Measurements from ENCODE around the gene RANGRF. TPM values are rescaled to one million over a fixed set of nuclear protein-coding genes. Genes with fewer than 3 reads are reported as not detected.

RANGRF gene
- total RNA-seq, 4 donors from 2014 or later = 26.5 to 43.6 (median 34.4) TPM

DNA sequence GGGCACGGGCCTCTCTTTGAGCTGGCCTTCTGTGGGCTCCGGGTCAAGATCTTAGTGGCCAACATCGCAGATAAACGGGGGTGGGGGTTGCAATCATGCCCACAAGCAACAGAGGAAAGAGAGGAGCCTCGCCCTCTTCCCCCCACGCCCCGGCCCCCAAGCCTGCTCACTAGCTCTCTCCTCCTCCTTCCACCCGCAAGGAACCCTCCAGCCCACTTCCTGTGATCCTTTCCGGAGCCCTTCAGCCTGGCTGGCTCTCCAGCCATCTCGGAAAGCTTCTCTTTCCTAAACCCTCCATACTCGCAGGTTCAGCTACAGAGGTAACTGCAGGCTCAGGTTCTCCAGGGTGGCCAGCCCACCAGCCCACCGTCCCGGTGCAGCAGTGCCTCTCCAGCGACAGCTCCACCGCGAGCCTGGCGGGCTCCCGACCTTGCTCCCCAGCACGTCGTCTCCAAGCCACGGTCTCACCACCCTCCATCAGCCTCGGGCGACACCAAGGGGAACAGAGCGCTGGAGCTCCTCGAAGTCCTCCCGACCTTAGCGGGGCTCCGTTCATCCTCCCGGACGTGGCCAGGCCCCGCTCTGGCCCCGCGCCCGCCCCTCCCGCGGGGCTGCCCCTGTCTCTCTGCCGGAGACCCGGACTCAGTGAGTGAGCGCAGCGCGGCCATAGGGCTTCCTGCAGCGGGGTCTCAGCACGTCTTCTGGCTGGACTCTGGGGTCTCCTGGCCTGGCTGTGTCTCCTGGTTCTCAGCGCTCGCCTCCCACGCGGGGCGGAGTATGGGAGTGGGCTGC, 38.2 kb downstream of the RANGRF start:
- Histone ChIP-seq H3K27ac (replicated peaks in 1 of 4) (peak overlapping the region in 3 of 4 donors; percentile 61 to 69 (median 64)), H3K36me3 (no peaks in the 10 kb centered on the region), H3K4me1 (peaks cover 10 to 23% (median 19%) of the 10 kb centered on the region in 4 donors), H3K4me3 (peak overlapping the region; percentile 51 to 62 (median 57)), H3K27me3 (peaks cover 0 to 42% (median 6%) of the 10 kb centered on the region in 4 donors), H3K9me3 (no peaks in the 10 kb centered on the region)
- TF ChIP-seq POLR2AphosphoS5 (IDR thresholded peaks at IDR 0.05) (no peak), POLR2A (IDR thresholded peaks at IDR 0.05; ENCODE audit: low read depth) (no peak), EP300 (IDR thresholded peaks at IDR 0.05) (no peak)
- TF ChIP-seq, protein P1, sequence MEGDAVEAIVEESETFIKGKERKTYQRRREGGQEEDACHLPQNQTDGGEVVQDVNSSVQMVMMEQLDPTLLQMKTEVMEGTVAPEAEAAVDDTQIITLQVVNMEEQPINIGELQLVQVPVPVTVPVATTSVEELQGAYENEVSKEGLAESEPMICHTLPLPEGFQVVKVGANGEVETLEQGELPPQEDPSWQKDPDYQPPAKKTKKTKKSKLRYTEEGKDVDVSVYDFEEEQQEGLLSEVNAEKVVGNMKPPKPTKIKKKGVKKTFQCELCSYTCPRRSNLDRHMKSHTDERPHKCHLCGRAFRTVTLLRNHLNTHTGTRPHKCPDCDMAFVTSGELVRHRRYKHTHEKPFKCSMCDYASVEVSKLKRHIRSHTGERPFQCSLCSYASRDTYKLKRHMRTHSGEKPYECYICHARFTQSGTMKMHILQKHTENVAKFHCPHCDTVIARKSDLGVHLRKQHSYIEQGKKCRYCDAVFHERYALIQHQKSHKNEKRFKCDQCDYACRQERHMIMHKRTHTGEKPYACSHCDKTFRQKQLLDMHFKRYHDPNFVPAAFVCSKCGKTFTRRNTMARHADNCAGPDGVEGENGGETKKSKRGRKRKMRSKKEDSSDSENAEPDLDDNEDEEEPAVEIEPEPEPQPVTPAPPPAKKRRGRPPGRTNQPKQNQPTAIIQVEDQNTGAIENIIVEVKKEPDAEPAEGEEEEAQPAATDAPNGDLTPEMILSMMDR (IDR thresholded peaks at IDR 0.05) = no peak
- DNase-seq (ENCODE audit: extremely low spot score) = no peak
- WGBS = 24% methylated on average over 13 of the region's 48 CpGs
- intact Hi-C loops (cut with DNase I) = no loop called here

DNA sequence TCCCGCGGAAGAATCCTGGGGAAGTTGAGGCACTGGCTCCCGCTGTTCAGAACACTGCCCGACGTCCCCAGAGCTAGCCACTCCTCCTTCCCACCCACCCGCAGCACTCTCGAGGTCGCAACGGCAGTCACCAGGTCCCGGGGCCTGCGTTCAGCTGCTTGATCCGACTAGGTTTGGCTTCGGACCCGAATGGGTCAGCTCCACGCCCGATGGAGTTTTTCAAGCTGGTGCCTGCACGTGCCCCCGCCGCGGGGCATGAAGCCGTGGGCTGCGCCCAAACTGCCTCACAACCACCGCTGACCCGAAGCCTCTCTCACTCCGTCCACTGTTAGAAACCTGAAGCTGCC, 38.8 kb downstream of the RANGRF start:
- intact Hi-C loops (cut with DNase I) = no loop called here
- H3K27ac ChIP-seq (replicated peaks in 1 of 4) = peak overlapping the region in 3 of 4 donors; percentile 61 to 69 (median 64)
- no peak for DNase-seq (ENCODE audit: extremely low spot score)
- TF ChIP-seq POLR2AphosphoS5 (IDR thresholded peaks at IDR 0.05) (no peak), EP300 (IDR thresholded peaks at IDR 0.05) (no peak), POLR2A (IDR thresholded peaks at IDR 0.05; ENCODE audit: low read depth) (no peak)
- TF ChIP-seq, protein P1 (IDR thresholded peaks at IDR 0.05) = no peak
- H3K4me1 ChIP-seq = peaks cover 10 to 23% (median 19%) of the 10 kb centered on the region in 4 donors
- H3K36me3 ChIP-seq = no peaks in the 10 kb centered on the region
- peak overlapping the region; percentile 51 to 62 (median 57) for H3K4me3 ChIP-seq
- 53% methylated on average over 6 of the region's 25 CpGs for WGBS
- peaks cover 0 to 42% (median 6%) of the 10 kb centered on the region in 4 donors for H3K27me3 ChIP-seq
- no peaks in the 10 kb centered on the region for H3K9me3 ChIP-seq

GRCh38 chr17:8332128-8332527, 43.7 kb downstream of the RANGRF start:
- H3K4me3 ChIP-seq = no peak overlapping the region
- WGBS = 79% methylated on average over 2 of the region's 2 CpGs
- no peak for DNase-seq (ENCODE audit: extremely low spot score)
- intact Hi-C loops (cut with DNase I) = no loop called here
- H3K4me1 ChIP-seq = peaks cover 3 to 5% (median 4%) of the 10 kb centered on the region in 4 donors
- H3K27ac ChIP-seq (replicated peaks in 1 of 4) = no peak overlapping the region
- H3K9me3 ChIP-seq = no peaks in the 10 kb centered on the region
- H3K27me3 ChIP-seq = peaks cover 0 to 12% (median 3%) of the 10 kb centered on the region in 4 donors
- H3K36me3 ChIP-seq = no peaks in the 10 kb centered on the region
- TF ChIP-seq POLR2AphosphoS5 (IDR thresholded peaks at IDR 0.05) (no peak), POLR2A (IDR thresholded peaks at IDR 0.05; ENCODE audit: low read depth) (no peak), EP300 (IDR thresholded peaks at IDR 0.05) (no peak)
- TF ChIP-seq, protein P1 (IDR thresholded peaks at IDR 0.05) = no peak

DNA sequence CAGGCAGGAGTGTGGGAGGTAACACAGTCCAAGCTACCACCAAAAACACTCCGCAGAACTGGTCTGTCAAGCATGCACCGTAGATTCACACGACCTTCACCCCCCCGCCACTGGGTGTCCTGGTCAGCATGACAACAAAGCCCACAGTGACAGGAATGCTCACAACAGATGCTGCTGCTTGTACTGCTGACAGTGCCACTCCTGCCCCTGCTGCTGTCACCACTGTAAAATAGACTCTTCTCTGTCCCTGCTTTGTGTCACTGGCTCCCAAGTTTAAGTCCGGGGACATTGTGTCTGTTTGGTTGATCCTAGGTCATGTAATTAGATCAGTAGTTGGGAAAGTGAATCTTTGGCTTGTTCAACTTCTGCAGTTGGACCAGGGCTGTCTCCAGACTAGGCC, 44.2 kb downstream of the RANGRF start:
- Histone ChIP-seq H3K4me1 (no peaks in the 10 kb centered on the region), H3K4me3 (no peak overlapping the region), H3K27me3 (peaks cover 0 to 6% (median 0%) of the 10 kb centered on the region in 4 donors), H3K36me3 (no peaks in the 10 kb centered on the region), H3K9me3 (no peaks in the 10 kb centered on the region), H3K27ac (replicated peaks in 1 of 4) (no peak overlapping the region)
- no peak for TF ChIP-seq POLR2A (IDR thresholded peaks at IDR 0.05; ENCODE audit: low read depth)
- DNase-seq (ENCODE audit: extremely low spot score) = no peak
- 70% methylated on average over 5 of the region's 5 CpGs for WGBS
- intact Hi-C loops (cut with DNase I) = no loop called here

GRCh38 chr17:8333281-8333680, 44.8 kb downstream of the RANGRF start:
- DNase-seq (ENCODE audit: extremely low spot score) = no peak
- no peak overlapping the region for H3K27ac ChIP-seq (replicated peaks in 1 of 4)
- H3K9me3 ChIP-seq = no peaks in the 10 kb centered on the region
- H3K36me3 ChIP-seq = no peaks in the 10 kb centered on the region
- no peak overlapping the region for H3K4me3 ChIP-seq
- TF ChIP-seq POLR2A (IDR thresholded peaks at IDR 0.05; ENCODE audit: low read depth) (no peak), POLR2AphosphoS5 (IDR thresholded peaks at IDR 0.05) (no peak), EP300 (IDR thresholded peaks at IDR 0.05) (no peak)
- TF ChIP-seq, protein P1 (IDR thresholded peaks at IDR 0.05) = no peak
- 100% methylated on average over 4 of the region's 4 CpGs for WGBS
- peaks cover 0 to 5% (median 0%) of the 10 kb centered on the region in 4 donors for H3K4me1 ChIP-seq
- intact Hi-C loops (cut with DNase I) = no loop called here
- H3K27me3 ChIP-seq = peaks cover 0 to under 1% (median 0%) of the 10 kb centered on the region in 4 donors
